ENCODE data around the gene KATNA1.
"Not testable (repeated sequence)": the region's sequence is repeated elsewhere in the genome, so short reads cannot be mapped to it uniquely, and the experiment has no call there.

The KATNA1 gene
- 23.4 to 33.5 (median 29.5) reads per million in 4 donors for total RNA-seq

GRCh38 chr6:149648148-149649145 lies at the start of gene KATNA1:
TSS of gene KATNA1 (minus strand) at chr6:149648714. CDS start at chr6:149638547, 10,167 bp downstream.
- DNase-seq, result peak; percentile 75 to 92 (median 79)

GRCh38 chr6:149698175-149698574 lies 49.7 kb upstream of the KATNA1 start:
- no peak for DNase-seq

GRCh38 chr6:149696901-149697300 lies 48.4 kb upstream of the KATNA1 start:
- no peak for DNase-seq

GRCh38 chr6:149694921-149695320 lies 46.4 kb upstream of the KATNA1 start:
- DNase-seq, result no peak

- DNase-seq, result no peak
These were observed 42.7 kb upstream of the KATNA1 start for GRCh38 chr6:149691201-149691600.

- no peak for DNase-seq
These were observed 37.7 kb upstream of the KATNA1 start for GRCh38 chr6:149686230-149686629.

GRCh38 chr6:149683256-149683859 lies 34.8 kb upstream of the KATNA1 start:
- DNase-seq, result no peak

- not testable (repeated sequence) for DNase-seq
These were observed 33.3 kb upstream of the KATNA1 start for GRCh38 chr6:149681845-149682244.

- DNase-seq, result no peak
These were observed 32.7 kb upstream of the KATNA1 start for GRCh38 chr6:149681209-149681608.

- DNase-seq, result no peak
These were observed 32.0 kb upstream of the KATNA1 start for GRCh38 chr6:149680503-149680902.

GRCh38 chr6:149672265-149672664 lies 23.8 kb upstream of the KATNA1 start:
- DNase-seq, result not testable (repeated sequence)

- DNase-seq, result no peak
These were observed 11.5 kb upstream of the KATNA1 start for GRCh38 chr6:149660028-149660427.

- no peak for DNase-seq
These were observed 8.9 kb upstream of the KATNA1 start for GRCh38 chr6:149657441-149657840.

- DNase-seq, result no peak
These were observed 2.5 kb upstream of the KATNA1 start for GRCh38 chr6:149651056-149651455.

- no peak for DNase-seq
These were observed 1.9 kb downstream of the KATNA1 start for GRCh38 chr6:149646599-149646998.

- no peak for DNase-seq
These were observed 5.5 kb downstream of the KATNA1 start for GRCh38 chr6:149642829-149643580.

GRCh38 chr6:149636124-149636523 lies 12.4 kb downstream of the KATNA1 start:
- DNase-seq, result no peak

GRCh38 chr6:149634315-149634714 lies 14.2 kb downstream of the KATNA1 start:
- no peak for DNase-seq

- DNase-seq, result no peak
These were observed 19.5 kb downstream of the KATNA1 start for GRCh38 chr6:149628875-149629510.

GRCh38 chr6:149627672-149628071 lies 20.8 kb downstream of the KATNA1 start:
- no peak for DNase-seq

- DNase-seq, result no peak
These were observed 32.7 kb downstream of the KATNA1 start for GRCh38 chr6:149615805-149616204.

GRCh38 chr6:149614337-149614736 lies 34.2 kb downstream of the KATNA1 start:
- DNase-seq, result no peak

Data from T-helper 1 cell (primary cell).